Mucosa of stomach (tissue), 1 donor: ENCODE results near the gene ELOB.

Experiments used
- H3K27me3 ChIP-seq: one replicate; pipeline ENCODE4 v1.7.0; 2013; ENCODE audit warnings: mild to moderate bottlenecking, low read length; ENCODE audit not compliant: control insufficient read depth, insufficient read depth
- H3K36me3 ChIP-seq: one replicate; pipeline ENCODE4 v1.7.0; 2013; ENCODE audit warnings: low read length; ENCODE audit not compliant: control insufficient read depth, insufficient read depth
- H3K4me1 ChIP-seq: one replicate; pipeline ENCODE4 v1.7.0; 2013; ENCODE audit warnings: mild to moderate bottlenecking, low read length; ENCODE audit not compliant: control insufficient read depth, insufficient read depth
- H3K4me3 ChIP-seq: one replicate; pipeline ENCODE4 v1.7.0; 2013; ENCODE audit warnings: low read length
- H3K9ac ChIP-seq: one replicate; pipeline ENCODE4 v1.7.0; 2013; ENCODE audit warnings: mild to moderate bottlenecking, low read length, moderate library complexity
- H3K9me3 ChIP-seq: one replicate; pipeline ENCODE4 v1.7.0; 2013; ENCODE audit warnings: mild to moderate bottlenecking, low read length, moderate library complexity; ENCODE audit not compliant: control insufficient read depth
- donor health status: Pancreatic carcinoma.

Gene ELOB

DNA sequence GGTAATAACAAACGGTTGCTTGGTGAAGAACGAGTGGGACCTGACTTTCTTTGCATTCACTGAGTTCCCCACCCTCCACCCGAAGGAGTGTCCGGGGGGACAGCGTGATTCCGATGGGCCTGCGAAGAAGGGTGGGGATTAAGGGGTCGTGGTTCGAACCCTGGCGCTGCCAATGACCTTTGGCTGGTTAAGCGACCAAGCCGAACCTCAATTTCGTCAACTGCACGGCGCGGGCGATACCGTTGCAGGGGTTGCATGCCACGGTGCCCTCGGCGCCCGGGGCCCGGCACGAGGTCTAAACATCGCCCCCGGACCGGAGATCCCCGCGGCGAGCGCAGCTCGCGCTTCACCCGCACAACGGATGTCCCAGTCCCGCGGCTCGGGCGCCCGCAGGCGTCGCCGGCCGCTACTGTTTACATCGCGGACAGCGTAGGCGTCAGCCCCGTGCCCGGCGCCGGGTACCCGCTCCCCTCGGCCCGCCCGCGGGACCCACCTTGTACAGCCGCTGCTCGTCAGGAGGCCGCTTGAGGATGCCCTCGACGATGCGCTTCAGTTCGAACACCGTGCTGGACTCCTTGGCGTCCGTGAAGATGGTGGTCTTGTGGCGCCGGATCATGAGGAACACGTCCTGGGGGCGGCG, 460 bp downstream of the ELOB start:
- H3K4me1 ChIP-seq: peaks cover 24% of the 10 kb centered on the region
- H3K36me3 ChIP-seq: peaks cover 13% of the 10 kb centered on the region
- H3K9me3 ChIP-seq: no peaks in the 10 kb centered on the region
- peak overlapping the region; percentile 64 for H3K4me3 ChIP-seq
- no peaks in the 10 kb centered on the region for H3K27me3 ChIP-seq
- peak overlapping the region; percentile 72 for H3K9ac ChIP-seq

DNA sequence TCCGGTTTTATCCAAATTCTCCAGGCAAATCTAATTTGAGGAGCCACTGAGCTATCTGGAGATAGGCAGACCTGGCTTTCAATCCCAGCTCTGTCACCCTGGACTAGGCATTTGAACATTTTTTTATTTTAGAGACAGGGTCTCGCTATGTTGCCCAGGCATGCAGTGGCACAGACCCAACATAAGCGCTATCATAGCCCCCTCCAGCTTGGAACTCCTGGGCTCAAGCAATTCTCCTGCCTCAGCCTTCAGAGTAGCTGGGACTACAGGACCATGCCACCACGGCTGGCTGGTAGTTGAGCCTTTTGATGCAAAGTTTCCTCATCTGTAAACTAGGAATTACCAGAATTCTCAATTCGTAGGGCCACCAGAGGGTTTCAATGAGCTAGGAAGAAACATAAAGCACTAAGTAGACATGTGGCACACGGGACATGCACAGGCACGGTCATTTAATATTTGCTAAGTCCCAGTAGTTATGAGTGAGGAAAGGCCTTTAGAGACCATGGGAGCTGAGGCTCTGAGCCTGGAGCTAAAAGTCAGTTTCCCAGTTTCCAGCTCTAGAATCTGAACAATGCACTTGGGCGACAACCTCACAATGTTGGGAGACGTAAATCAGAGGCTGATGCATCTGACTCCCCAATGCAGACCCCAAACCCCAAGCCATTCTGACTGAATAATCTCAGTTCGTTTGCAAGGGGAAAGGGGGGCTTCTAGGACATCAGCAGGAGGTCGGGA, 1.1 kb downstream of the ELOB start:
- Histone ChIP-seq H3K4me1 (peaks cover 24% of the 10 kb centered on the region), H3K36me3 (peaks cover 17% of the 10 kb centered on the region), H3K9ac (peak overlapping the region; percentile 72), H3K4me3 (peak overlapping the region; percentile 64), H3K9me3 (no peaks in the 10 kb centered on the region), H3K27me3 (no peaks in the 10 kb centered on the region)

DNA sequence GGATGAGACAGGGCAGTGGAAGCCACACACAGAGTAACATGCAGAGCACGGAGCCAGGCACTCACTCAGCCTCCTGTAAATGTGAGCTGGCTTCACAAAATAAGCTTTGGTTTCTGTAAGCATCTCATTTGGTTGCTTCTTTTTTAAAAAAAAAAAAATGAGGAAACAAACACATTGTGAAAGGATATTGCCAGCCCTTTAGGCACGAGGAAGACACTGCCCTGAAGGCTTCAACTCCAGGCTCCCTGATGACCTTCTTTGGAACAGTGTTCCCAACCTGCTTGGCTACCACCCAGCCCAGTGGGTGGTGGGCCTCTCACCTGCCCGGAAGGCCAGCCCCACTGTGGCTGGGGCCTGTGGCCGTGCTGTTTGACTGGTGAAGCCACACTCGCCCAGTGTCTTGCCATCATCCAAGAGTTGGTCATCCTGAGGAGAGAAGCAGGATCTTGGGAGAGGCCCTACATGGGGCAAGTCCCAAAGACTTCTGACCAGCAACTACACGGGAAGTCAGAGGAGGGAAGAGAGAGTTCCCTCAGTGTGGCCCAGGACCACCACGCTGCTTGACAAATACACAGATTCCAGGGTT, 1.9 kb downstream of the ELOB start:
- H3K9ac ChIP-seq: peak overlapping the region; percentile 72
- no peaks in the 10 kb centered on the region for H3K27me3 ChIP-seq
- H3K4me3 ChIP-seq: no peak overlapping the region
- no peaks in the 10 kb centered on the region for H3K9me3 ChIP-seq
- H3K4me1 ChIP-seq: peaks cover 31% of the 10 kb centered on the region
- H3K36me3 ChIP-seq: peaks cover 17% of the 10 kb centered on the region

DNA sequence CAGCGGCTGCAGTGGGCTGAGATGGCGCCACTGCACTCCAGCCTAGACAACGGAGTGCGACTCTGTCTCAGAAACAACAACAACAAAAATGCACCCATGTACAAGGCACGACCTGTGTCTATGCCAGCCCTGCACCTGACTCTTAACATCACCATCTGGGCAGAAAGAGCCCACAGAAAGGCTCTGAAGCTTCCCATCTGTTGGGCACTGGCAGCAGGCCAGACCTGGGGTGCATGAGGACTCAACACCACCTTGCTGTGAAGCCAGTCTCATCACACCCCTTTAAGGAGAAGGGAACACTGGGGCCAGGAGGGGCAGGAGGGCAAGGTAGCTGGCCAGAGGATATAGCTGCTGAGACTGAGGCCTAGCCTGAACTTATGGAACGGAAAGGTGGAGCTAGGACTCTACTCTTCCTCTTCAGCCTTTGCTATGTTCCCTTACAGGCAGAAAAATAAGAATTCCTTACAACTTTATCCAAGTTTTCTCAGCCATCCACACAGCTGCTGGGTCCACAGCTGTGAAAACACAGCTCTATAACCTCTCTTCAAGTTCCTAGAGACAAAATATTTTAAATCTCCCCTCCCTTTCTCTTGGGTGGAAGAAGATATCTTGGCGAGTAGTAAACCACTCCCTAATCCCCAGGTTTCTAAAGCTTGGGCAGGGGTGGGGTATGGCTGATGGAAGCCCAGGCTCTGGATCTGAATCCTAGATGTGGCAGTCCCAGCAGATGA, 2.8 kb downstream of the ELOB start:
- H3K4me1 ChIP-seq: peaks cover 40% of the 10 kb centered on the region
- H3K9me3 ChIP-seq: no peaks in the 10 kb centered on the region
- H3K4me3 ChIP-seq: no peak overlapping the region
- peaks cover 24% of the 10 kb centered on the region for H3K36me3 ChIP-seq
- H3K27me3 ChIP-seq: no peaks in the 10 kb centered on the region
- no peak overlapping the region for H3K9ac ChIP-seq

DNA sequence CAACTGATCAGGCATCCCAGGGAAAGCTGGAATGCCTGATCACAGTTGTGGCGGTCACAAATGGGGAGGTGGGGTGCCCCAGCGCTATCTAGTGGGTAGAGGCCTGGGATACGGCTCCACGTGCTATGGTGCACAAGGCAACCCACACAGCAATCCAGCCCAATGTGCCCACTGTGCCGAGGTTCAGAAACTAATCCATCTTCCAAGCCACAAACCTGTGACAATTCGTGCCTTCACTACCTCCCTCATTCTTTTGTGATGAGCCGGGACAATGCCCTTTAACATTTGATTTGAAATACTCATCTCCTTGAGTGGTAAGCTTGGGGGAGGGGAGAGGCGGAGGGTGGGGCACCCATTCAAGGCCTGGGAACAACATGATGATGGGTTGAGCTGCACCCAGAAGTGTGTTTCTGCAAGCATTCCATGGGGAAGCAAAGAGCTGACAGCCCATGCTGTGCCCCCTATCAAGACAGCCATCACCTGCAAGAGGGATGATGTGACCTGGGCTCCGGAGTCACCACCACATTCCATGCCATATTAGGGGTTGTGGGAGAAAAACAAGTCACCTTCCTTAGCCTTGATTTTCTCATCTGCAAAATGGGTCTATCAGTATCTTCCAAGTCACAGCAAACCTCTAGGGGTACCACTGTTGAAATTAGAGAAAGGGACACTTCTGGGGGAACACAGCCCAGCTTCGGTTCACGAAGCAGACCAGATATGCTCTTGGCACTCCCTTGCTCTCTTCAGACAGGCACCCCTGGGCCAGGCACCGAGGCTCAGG, 3.7 kb downstream of the ELOB start:
- Histone ChIP-seq H3K9ac (no peak overlapping the region), H3K27me3 (no peaks in the 10 kb centered on the region), H3K4me3 (no peak overlapping the region), H3K9me3 (no peaks in the 10 kb centered on the region), H3K4me1 (peaks cover 43% of the 10 kb centered on the region), H3K36me3 (peaks cover 34% of the 10 kb centered on the region)

DNA sequence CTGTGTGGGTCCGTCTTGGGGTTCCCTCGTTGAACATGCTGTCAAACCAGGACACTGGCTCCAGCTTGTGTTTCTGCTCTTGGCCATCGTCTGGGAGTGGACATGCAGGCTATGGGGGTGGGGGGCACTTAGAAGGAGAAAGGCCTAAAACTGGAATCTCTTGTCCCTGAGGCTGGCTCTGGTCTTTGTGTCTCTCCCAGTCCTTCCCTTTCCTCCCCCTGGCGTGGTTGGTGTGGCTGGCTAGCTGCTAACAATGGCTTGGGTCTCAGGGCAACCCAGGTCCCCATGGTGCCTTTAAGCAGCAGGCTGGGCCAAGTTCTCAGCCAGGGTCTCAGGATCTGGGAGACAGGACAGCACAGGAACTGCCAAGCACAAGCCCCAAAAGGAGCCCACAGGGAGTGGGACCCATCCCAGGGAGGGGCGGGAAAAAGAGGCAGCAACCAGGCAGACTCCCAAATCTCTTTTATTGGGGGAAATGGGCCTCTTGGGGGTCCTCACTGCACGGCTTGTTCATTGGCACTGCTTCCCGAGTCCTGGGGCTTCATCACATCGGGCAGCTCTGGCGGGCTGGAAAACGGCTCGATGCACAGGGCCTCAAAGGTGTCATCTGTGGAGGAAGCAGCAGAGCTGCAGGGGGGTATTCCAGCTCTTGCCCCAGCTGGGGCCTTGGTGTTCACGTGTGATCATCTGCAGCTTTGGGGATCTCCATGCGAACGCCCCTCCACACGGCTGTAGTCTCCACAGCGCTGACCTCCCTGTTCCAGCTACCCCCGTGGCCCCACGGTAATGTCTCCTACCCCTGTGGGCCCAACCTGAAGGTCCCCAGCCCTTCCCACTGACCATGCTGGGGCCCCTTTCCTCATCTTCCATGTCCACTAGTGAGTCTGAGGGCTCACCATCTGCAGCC, 5.3 kb downstream of the ELOB start:
- peaks cover 40% of the 10 kb centered on the region for H3K4me1 ChIP-seq
- H3K4me3 ChIP-seq: no peak overlapping the region
- H3K9ac ChIP-seq: no peak overlapping the region
- peaks cover 49% of the 10 kb centered on the region for H3K36me3 ChIP-seq
- no peaks in the 10 kb centered on the region for H3K27me3 ChIP-seq
- no peaks in the 10 kb centered on the region for H3K9me3 ChIP-seq

DNA sequence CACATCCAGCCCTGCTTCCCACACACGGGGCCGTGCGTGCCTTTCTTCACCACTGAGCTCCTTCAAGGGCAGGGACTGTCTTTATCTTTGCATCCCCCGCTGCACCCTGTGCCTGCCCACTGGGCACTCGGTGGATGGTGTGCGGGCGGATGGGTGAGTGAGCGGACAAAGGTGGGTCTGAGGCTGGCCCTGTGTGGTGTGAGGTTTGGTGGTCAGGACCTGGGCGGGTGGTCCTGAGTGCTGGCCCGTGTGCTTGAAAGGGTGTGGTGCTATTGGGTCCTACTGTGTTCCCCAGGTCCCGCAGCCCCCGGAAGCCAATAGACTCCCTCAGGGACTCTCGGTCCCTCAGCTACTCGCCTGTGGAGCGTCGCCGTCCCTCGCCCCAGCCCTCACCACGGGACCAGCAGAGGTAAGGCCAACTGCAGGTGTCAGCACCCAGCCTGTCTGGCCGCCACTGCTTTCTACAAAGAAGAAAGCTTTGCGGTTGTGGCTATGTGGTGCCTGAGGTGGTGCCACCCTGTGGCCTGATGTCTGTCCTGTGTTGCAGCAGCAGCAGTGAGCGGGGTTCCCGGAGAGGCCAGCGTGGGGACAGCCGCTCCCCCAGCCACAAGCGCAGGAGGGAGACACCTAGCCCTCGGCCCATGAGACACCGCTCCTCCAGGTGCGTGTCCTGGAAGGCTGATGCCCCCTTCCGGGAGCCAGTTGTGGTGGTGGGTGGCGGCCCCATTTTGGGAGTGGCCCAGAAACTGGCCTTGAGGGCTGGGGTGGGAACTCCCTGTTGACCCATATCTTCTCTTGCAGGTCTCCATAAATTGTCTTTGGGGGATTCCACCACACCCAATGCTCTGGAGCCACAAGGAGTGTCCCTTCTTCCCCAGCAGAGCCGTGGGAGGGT, 6.8 kb downstream of the ELOB start:
- H3K9ac ChIP-seq: no peak overlapping the region

DNA sequence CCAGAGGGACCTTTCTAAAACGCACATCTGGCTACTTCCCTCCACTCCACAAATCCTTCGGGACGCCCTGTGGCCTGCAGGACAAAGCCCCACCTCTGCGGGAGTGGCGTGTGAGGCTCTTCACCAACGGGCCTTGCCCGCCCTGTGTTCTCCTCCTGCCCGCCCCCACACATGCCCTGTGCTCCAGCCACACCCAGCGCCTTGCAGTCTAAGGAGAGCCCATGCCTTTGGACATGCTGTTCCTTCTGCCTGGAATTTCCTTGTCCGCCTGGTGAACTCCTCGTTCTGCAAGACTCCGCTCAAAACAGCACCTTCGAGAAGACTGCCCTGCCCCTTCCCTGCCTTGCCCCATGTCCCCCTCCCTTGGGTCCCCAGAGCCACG, 7.4 kb downstream of the ELOB start:
- Histone ChIP-seq H3K9ac (no peak overlapping the region), H3K9me3 (no peaks in the 10 kb centered on the region), H3K27me3 (no peaks in the 10 kb centered on the region), H3K36me3 (peaks cover 65% of the 10 kb centered on the region), H3K4me1 (peaks cover 27% of the 10 kb centered on the region), H3K4me3 (no peak overlapping the region)

More for the DNA sequence above, 6.8 kb downstream of the ELOB start:
- no peaks in the 10 kb centered on the region for H3K27me3 ChIP-seq
- H3K9me3 ChIP-seq: no peaks in the 10 kb centered on the region
- H3K36me3 ChIP-seq: peaks cover 59% of the 10 kb centered on the region
- no peak overlapping the region for H3K4me3 ChIP-seq
- H3K4me1 ChIP-seq: peaks cover 29% of the 10 kb centered on the region

DNA sequence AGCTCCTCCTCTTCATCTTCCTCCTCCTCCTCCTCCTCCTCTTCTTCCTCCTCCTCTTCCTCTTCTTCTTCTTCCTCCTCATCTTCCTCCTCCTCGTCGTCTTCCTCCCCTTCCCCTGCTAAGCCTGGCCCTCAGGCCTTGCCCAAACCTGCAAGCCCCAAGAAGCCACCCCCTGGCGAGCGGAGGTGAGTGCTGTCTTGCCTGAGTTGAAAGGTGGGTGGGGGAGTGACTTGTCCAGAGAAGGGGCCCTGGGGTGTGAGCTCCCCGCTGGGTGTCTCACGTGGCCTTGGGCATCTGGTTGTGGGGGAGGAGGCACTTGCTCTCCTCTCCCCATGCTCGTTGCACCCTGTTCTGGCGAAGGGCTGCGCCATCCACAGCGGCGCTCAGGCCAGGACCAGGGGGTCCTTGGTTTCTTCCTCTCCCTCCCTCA, 8.0 kb downstream of the ELOB start:
- H3K4me3 ChIP-seq: no peak overlapping the region
- no peaks in the 10 kb centered on the region for H3K27me3 ChIP-seq
- H3K9ac ChIP-seq: no peak overlapping the region
- H3K4me1 ChIP-seq: peaks cover 27% of the 10 kb centered on the region
- peaks cover 69% of the 10 kb centered on the region for H3K36me3 ChIP-seq
- no peaks in the 10 kb centered on the region for H3K9me3 ChIP-seq

DNA sequence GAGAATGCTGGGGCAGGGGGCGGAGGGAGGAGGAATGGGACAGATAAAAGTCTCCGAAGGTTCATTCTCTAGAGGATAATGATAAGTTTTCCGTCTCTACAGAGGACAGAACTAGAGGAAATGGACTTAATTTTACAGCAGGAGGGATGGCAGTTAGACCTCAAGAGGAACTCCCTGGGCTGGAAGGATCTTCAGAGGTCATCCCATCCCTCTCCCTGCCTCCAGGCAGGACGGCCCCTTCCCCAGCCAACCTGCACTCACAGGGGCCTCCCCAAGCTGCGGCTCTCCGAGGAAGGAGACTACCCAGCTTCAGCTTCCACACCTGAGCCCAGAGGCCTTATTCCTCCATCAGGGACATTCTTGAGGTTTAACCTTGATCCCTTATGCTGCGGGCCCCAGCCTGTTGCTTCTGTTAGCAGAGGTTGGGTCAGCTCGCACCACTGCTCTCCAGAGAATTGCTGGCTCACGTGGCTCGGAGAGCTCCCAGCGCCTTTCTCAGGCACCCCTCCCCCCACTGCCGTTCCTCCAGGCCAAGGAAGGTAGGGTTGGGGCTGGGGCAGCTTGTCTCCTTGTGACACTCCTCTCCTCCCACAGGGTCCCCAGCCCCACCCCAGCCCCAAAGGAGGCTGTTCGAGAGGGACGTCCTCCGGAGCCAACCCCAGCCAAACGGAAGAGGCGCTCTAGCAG, 8.5 kb downstream of the ELOB start:
- H3K9ac ChIP-seq: no peak overlapping the region
- H3K4me3 ChIP-seq: peak overlapping the region; percentile 11
- no peaks in the 10 kb centered on the region for H3K9me3 ChIP-seq
- peaks cover 27% of the 10 kb centered on the region for H3K4me1 ChIP-seq
- peaks cover 72% of the 10 kb centered on the region for H3K36me3 ChIP-seq
- H3K27me3 ChIP-seq: no peaks in the 10 kb centered on the region
